ENCODE data around the gene CRAMP1. TPM values are rescaled to one million over a fixed set of nuclear protein-coding genes. Genes with fewer than 3 reads are reported as not detected.

CRAMP1 gene
- total RNA-seq, 4 donors from 2014 or later, result 11.6 to 30.6 (median 17.8) TPM

- H3K4me1 ChIP-seq, result no peaks in the 10 kb centered on the region
- peaks cover 0 to 80% (median 2%) of the 10 kb centered on the region in 3 donors for H3K36me3 ChIP-seq
- 88 to 91% methylated on average over 5 of the region's 5 CpGs for WGBS, 2 donors
- no peak for DNase-seq (ENCODE audit: low spot score in 2 of 2)
- no peak for TF ChIP-seq EP300 (IDR thresholded peaks at IDR 0.05)
- TF ChIP-seq POLR2A (IDR thresholded peaks at IDR 0.05), result no peak
- TF ChIP-seq CTCF (IDR thresholded peaks at IDR 0.05), result no peak
- H3K27ac ChIP-seq, result no peak overlapping the region
- H3K4me3 ChIP-seq, result no peak overlapping the region
- H3K9me3 ChIP-seq, result no peaks in the 10 kb centered on the region
- no peaks in the 10 kb centered on the region for H3K27me3 ChIP-seq
These were observed 32.9 kb upstream of the CRAMP1 start for GRCh38 chr16:1579214-1579613.

- Histone ChIP-seq H3K27me3 (no peaks in the 10 kb centered on the region), H3K9me3 (no peaks in the 10 kb centered on the region), H3K4me3 (no peak overlapping the region), H3K36me3 (peaks cover 0 to 90% (median 2%) of the 10 kb centered on the region in 3 donors), H3K4me1 (no peaks in the 10 kb centered on the region), H3K27ac (no peak overlapping the region)
- DNase-seq (ENCODE audit: low spot score in 2 of 2), result no peak
- no peak for TF ChIP-seq POLR2A (IDR thresholded peaks at IDR 0.05)
- no peak for TF ChIP-seq CTCF (IDR thresholded peaks at IDR 0.05)
- no peak for TF ChIP-seq EP300 (IDR thresholded peaks at IDR 0.05)
- 86 to 88% methylated on average over 12 of the region's 12 CpGs for WGBS, 2 donors
These were observed 31.9 kb upstream of the CRAMP1 start for GRCh38 chr16:1580256-1580655.

GRCh38 chr16:1580956-1581355 is 31.2 kb upstream of the CRAMP1 start:
- H3K4me3 ChIP-seq, result no peak overlapping the region
- H3K9me3 ChIP-seq, result no peaks in the 10 kb centered on the region
- no peak for DNase-seq (ENCODE audit: low spot score in 2 of 2)
- peaks cover 0 to 92% (median 2%) of the 10 kb centered on the region in 3 donors for H3K36me3 ChIP-seq
- WGBS, 2 donors, result 89 to 100% methylated on average over 6 of the region's 6 CpGs
- TF ChIP-seq EP300 (IDR thresholded peaks at IDR 0.05) (no peak), CTCF (IDR thresholded peaks at IDR 0.05) (no peak), POLR2A (IDR thresholded peaks at IDR 0.05) (no peak)
- no peak overlapping the region for H3K27ac ChIP-seq
- H3K4me1 ChIP-seq, result no peaks in the 10 kb centered on the region
- no peaks in the 10 kb centered on the region for H3K27me3 ChIP-seq

GRCh38 chr16:1581804-1582203 is 30.4 kb upstream of the CRAMP1 start:
- Histone ChIP-seq H3K36me3 (peaks cover 0 to 97% (median 2%) of the 10 kb centered on the region in 3 donors), H3K4me3 (no peak overlapping the region), H3K4me1 (no peaks in the 10 kb centered on the region), H3K9me3 (no peaks in the 10 kb centered on the region), H3K27me3 (no peaks in the 10 kb centered on the region), H3K27ac (no peak overlapping the region)
- DNase-seq (ENCODE audit: low spot score in 2 of 2), result no peak
- WGBS, 2 donors, result 88 to 91% methylated on average over 9 of the region's 9 CpGs
- TF ChIP-seq CTCF (IDR thresholded peaks at IDR 0.05) (no peak), POLR2A (IDR thresholded peaks at IDR 0.05) (no peak), EP300 (IDR thresholded peaks at IDR 0.05) (no peak)

- peaks cover 0 to 97% (median 2%) of the 10 kb centered on the region in 3 donors for H3K36me3 ChIP-seq
- H3K9me3 ChIP-seq, result no peaks in the 10 kb centered on the region
- no peak overlapping the region for H3K27ac ChIP-seq
- no peaks in the 10 kb centered on the region for H3K27me3 ChIP-seq
- no peak overlapping the region for H3K4me3 ChIP-seq
- no peak for DNase-seq (ENCODE audit: low spot score in 2 of 2)
- TF ChIP-seq EP300 (IDR thresholded peaks at IDR 0.05) (no peak), CTCF (IDR thresholded peaks at IDR 0.05) (no peak)
- 84 to 87% methylated on average over 15 of the region's 15 CpGs for WGBS, 2 donors
- no peaks in the 10 kb centered on the region for H3K4me1 ChIP-seq
These were observed 29.0 kb upstream of the CRAMP1 start for GRCh38 chr16:1583180-1583579.

Data from tibial nerve (tissue), 4 donors.